Subcutaneous adipose tissue (tissue), 4 donors: ENCODE measurements around the gene RPL38. TPM values are rescaled to one million over a fixed set of nuclear protein-coding genes. Genes with fewer than 3 reads are reported as not detected.

Experiments used
- total RNA-seq, 4 donors: library from RNA; depleted of rRNA; stranded (reverse); fragments of >200 nt; gene quantifications; one replicate each; pipeline ENCODE4 v1.1.0, GENCODE V29; 2016
- TF ChIP-seq, protein P1 (sequence below): fragments of 450-650 bp; IDR thresholded peaks from one replicate; pipeline ENCODE4 v1.5.1; 2016; ENCODE audit warnings: low read depth, mild to moderate bottlenecking, control low read depth, antibody characterized with exemption, moderate library complexity

RPL38 gene
- total RNA-seq, 4 donors from 2014 or later, result 410 to 881 (median 581) TPM

DNA sequence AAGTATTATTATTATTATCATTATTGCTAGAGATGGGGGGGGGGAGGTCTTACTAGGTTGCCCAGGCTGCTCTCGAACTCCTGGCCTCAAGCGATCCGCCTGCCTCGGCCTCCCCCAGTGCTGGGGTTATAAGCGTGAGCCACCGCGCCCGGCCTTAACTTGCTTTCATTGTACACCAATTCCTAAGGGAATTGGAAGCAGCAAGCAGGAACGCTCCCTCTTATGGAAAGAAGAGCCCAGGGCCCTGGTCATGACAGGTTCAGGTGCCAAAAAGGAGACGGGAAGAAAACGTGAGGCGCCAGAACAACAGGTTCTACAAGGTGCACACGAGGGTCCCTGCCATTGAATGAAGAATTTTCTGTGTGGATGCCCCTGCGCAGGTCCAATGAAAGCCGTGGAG is 540 bp upstream of the RPL38 start:
- TF ChIP-seq, protein P1, sequence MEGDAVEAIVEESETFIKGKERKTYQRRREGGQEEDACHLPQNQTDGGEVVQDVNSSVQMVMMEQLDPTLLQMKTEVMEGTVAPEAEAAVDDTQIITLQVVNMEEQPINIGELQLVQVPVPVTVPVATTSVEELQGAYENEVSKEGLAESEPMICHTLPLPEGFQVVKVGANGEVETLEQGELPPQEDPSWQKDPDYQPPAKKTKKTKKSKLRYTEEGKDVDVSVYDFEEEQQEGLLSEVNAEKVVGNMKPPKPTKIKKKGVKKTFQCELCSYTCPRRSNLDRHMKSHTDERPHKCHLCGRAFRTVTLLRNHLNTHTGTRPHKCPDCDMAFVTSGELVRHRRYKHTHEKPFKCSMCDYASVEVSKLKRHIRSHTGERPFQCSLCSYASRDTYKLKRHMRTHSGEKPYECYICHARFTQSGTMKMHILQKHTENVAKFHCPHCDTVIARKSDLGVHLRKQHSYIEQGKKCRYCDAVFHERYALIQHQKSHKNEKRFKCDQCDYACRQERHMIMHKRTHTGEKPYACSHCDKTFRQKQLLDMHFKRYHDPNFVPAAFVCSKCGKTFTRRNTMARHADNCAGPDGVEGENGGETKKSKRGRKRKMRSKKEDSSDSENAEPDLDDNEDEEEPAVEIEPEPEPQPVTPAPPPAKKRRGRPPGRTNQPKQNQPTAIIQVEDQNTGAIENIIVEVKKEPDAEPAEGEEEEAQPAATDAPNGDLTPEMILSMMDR, result no peak

DNA sequence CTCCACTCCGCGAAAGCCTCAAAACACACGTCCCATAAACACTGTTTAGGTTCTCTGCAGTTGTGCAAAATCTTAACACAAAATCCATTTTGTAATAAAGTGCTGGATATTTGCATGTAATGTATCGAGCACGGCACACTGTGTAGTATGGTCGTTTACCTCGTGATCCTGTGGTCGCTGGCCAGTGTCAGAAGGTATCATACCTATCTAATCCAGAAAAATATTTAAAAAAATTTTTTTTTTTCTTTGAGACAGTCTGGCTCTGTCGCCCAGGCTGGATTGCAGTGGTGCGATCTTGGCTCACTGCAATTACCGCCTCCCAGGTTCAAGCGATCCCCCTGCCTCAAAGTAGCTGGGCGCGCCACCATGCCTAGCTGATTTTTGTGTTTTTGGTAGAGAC is 996 bp downstream of the RPL38 start:
- TF ChIP-seq, protein P1, result no peak

DNA sequence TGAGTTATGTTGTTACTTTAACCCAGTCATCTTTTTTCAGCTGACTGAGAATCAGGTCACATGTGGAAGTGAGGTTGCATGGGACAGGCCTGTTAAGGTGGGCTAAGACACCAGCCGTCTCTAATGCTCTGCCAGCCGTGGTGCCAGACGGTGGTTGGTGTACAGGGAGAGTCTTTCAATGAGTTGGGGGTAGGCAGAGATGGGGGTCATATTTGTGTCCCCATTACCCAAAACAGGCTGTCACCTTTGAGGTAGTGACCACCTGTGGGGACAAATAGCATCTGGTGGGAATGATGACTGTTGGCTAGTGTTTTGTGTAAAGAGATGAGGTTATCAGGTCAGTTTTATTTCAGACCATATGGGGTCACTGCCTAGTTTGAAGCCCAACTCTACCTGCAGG is 1.8 kb downstream of the RPL38 start:
- TF ChIP-seq, protein P1, result no peak

DNA sequence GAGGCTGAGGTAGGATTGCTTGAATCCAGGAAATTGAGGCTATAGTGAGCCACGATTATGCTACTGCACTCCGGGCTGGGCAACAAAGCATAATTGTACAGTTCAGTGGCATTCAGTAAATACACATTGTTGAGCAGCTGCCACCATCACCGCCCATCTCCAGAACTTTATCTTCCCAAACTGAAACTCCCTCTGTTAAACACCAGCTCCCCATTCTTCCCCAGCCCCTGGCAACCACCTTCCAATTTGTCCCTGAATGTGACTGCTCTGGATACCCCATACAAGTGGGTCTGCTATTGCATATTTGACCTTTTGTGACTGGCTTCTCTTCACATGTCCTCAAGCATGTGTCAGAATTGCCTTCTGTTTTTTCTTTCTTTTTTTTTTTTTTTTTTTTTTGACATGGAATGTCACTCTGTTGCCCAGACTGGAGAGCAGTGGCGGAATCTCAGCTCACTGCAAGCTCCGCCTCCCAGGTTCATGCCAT is 2.9 kb downstream of the RPL38 start:
- TF ChIP-seq, protein P1, result no peak

DNA sequence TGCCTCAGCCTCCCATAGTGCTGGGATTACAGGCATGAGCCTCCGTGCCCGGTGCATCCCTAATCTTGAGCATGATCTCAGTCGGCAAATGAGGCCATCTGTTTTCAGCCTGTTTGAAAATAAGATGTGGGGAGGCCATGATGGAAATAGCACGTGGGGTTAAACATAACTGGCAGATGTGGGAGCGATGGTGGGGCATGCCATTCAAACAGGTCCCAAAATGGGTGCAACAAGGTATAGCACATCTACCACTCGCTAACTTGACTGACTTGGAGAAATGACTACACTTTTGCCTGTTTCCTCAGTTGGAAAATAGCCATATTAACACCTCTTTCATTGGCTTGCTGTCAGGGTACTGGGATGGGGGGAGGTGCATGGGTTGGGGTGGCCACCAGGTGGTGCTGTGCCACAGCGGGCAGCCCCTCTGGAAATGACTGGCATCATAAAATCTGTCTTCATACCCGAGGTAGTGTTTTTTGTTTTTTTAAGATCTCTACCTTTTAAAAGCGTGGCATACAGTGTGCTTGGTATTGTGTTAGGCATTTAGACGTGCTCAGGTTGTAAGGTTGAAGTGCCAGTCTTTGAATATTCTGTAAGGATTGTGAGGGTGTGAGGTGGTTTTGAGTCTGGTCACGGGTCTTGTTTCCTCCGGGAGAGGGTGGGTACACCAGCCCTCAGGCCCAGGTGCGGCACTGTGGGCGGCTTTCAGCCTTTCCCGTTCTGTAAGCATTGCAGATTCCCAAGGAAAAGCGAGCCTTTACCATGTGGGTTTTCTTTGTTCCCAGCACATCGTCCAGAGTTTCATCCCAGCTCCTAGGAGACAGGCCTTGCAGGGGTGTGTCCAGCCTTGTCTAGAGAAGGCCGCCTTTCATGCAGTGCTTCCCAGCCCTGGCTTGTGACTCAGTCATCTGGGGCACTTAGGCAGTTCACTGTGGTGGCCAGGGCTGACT is 7.0 kb downstream of the RPL38 start:
- TF ChIP-seq, protein P1, result no peak

DNA sequence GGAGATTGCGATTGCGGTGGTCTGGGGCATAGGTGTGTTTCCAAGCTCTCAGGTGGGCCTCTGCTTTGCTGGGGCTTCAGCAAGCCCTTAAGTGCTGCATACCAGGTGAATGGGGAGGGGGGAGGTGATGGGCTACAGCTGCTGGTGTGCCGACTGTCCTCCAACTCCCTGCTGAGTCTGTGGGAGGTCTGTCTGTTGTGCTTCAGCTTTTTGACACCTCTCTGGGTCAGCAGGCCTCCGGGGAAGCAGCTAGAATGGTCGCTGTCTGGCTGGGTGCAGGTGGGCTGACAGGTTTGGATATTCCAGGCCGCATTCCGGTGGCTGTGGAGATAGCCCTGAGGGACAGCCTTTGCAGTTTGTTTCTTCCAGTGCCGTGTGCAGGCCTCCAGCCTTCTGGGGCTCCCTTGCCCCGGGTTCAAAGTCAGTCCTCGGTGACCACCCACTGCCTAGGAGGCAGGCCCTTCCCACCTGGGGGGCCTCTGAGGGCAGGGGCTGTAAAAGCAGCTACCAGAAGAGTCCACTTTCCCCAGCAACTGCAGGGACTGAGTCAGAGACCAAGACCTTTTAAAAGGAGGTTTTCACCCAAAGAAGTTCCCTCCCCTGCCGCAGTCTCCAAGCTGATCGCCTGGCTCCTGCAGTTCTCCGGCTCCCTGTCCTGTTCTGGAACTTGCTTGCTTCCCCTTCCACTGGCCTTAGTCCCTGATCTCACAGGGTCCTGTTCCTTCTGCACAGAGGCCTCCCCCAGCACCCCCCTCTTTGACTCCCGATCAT is 7.8 kb downstream of the RPL38 start:
- TF ChIP-seq, protein P1, result no peak

DNA sequence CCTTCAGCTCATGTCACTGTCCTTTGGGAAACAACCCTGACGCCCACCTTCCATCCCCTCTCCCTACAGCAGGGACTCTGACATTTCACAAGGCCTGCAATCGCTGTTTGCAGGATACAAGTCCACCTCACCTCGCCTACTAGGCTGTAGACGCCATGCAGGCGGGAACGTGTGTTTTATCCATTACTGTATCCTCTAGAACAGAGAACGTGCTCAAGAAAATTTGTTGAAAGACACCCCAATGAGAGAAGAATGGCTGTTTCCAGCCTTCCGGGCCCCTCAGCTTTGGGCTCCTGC is 8.4 kb downstream of the RPL38 start:
- TF ChIP-seq, protein P1, result no peak
